ENCODE data around the gene BAZ2B.

BAZ2B gene

DNA sequence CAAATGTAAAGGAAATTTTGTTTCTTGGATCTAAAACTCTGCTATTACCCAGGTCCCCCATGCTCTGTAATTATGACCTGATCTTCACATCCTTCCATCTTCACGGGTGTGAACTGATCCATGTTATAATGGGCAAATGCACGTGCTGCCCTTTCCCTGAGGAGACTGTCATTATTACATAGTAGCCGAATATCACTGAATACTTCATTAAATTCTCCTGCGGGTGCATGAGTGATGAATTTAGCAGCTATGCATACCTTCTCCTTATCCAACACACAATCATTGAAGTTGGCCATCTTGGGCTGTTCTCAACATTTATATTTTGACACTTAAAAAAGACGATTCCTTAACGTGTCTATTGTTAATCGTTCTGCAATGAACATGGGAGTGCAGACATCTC lies 153.4 kb downstream of the BAZ2B start:
- H3K4me2 ChIP-seq = no peak overlapping the region
- H3K27me3 ChIP-seq = no peaks in the 10 kb centered on the region
- H3K9ac ChIP-seq = no peak overlapping the region
- H3K4me1 ChIP-seq = peaks cover 0 to 2% (median 0%) of the 10 kb centered on the region in 10 experiments; a peak in 1 of 20 replicates
- H4K20me1 ChIP-seq = peaks cover 0 to 39% (median 0%) of the 10 kb centered on the region in 11 experiments; a peak in 3 of 22 replicates
- no peak overlapping the region for H3K4me3 ChIP-seq
- no peak for TF ChIP-seq Cebpa-rat (IDR thresholded peaks at IDR 0.05)
- H3K27ac ChIP-seq = no peak overlapping the region
- peaks cover 0 to 3% (median 0%) of the 10 kb centered on the region in 11 experiments; a peak in 2 of 22 replicates for H3K9me3 ChIP-seq (replicated peaks in 1 of 11)
- H3K36me3 ChIP-seq = peaks cover 0 to 75% (median 14%) of the 10 kb centered on the region in 11 experiments; a peak in 16 of 22 replicates

DNA sequence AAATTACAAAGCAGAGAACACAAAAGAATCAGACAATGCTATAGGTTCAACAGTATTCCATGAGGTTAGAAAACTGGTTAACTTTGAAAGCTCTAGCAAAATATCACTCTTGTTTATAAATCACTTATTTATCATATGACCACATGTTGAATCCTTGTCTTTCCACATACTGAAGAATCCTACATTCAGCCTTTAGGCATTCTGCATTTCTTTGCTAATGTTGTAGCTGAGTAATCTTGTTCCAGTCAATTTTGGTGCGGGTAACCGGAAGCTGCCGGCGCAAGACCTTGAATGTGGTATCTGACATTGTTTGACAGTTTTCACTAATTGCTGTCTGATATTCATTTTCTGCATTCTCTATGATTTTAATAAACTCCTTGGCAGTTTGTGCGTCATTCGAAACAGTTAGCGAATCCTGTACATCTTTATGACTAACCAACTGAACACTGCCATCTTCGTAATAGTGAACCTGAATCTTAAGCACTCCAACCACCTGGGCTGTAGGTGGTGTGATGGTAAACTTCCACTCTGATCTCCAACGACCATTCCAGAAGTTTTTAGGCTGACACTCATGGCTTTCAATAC lies 154.1 kb downstream of the BAZ2B start:
- no peak overlapping the region for H3K9ac ChIP-seq
- H3K27ac ChIP-seq = no peak overlapping the region
- no peak overlapping the region for H3K4me3 ChIP-seq
- H3K27me3 ChIP-seq = no peaks in the 10 kb centered on the region
- no peak for TF ChIP-seq Cebpa-rat (IDR thresholded peaks at IDR 0.05)
- H3K36me3 ChIP-seq = peaks cover 0 to 68% (median 11%) of the 10 kb centered on the region in 11 experiments; a peak in 15 of 22 replicates
- H3K4me1 ChIP-seq = peaks cover 0 to 8% (median 0%) of the 10 kb centered on the region in 10 experiments; a peak in 2 of 20 replicates
- H3K9me3 ChIP-seq (replicated peaks in 1 of 11) = no peaks in the 10 kb centered on the region; a peak in 1 of 22 replicates
- peaks cover 0 to 34% (median 0%) of the 10 kb centered on the region in 11 experiments; a peak in 3 of 22 replicates for H4K20me1 ChIP-seq
- no peak overlapping the region for H3K4me2 ChIP-seq

DNA sequence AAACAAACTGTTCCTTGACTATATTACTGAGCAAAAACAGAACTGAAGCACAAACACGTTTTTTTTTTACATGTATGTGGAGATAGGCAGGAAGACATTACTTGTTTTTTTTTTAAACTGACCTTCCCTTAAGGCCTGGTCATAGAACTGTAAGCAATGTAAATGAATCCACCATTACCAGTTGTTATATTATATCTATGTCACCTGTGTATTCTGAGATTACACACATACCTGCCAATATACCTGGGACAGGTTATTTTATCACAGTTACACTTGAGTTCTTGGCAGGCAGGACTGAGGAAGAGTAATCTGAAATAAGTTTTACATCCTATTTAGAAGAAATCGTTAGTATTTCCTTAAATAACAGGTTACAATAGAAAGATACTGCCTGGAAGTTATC lies 155.3 kb downstream of the BAZ2B start:
- H3K36me3 ChIP-seq = peaks cover 0 to 56% (median 10%) of the 10 kb centered on the region in 11 experiments; a peak in 12 of 22 replicates
- H3K9ac ChIP-seq = no peak overlapping the region
- no peaks in the 10 kb centered on the region for H3K9me3 ChIP-seq (replicated peaks in 1 of 11)
- no peak overlapping the region for H3K4me2 ChIP-seq
- no peak overlapping the region for H3K4me3 ChIP-seq
- no peak overlapping the region for H3K27ac ChIP-seq
- H4K20me1 ChIP-seq = peaks cover 0 to 25% (median 0%) of the 10 kb centered on the region in 11 experiments; a peak in 3 of 22 replicates
- peaks cover 0 to 12% (median 0%) of the 10 kb centered on the region in 10 experiments; a peak in 2 of 20 replicates for H3K4me1 ChIP-seq
- H3K27me3 ChIP-seq = no peaks in the 10 kb centered on the region
- no peak for TF ChIP-seq Cebpa-rat (IDR thresholded peaks at IDR 0.05)

DNA sequence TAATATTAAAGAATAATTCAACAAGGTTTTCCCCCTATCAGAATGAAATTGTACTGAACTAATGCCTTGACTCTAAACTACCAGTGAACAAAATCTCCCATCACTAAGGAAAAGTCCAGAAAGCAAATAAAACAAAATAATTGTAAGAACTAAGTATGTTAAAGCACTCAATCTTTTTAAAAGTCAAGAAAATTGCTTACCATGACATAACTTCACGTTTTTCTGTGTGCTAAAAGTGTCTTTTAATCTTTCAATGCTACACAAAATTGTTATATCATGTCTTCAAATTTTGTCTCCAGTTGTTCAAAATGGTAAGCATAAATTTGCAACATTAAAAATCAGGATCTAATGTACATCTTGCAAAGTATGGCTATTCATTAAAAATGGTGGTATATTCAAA lies 156.1 kb downstream of the BAZ2B start:
- no peak for TF ChIP-seq Cebpa-rat (IDR thresholded peaks at IDR 0.05)
- Histone ChIP-seq H3K27me3 (no peaks in the 10 kb centered on the region), H4K20me1 (peaks cover 0 to 25% (median 0%) of the 10 kb centered on the region in 11 experiments; a peak in 3 of 22 replicates), H3K4me2 (no peak overlapping the region), H3K36me3 (peaks cover 0 to 47% (median 4%) of the 10 kb centered on the region in 11 experiments; a peak in 11 of 22 replicates), H3K27ac (no peak overlapping the region), H3K4me3 (no peak overlapping the region), H3K4me1 (peaks cover 0 to 12% (median 0%) of the 10 kb centered on the region in 10 experiments; a peak in 2 of 20 replicates), H3K9ac (no peak overlapping the region), H3K9me3 (replicated peaks in 1 of 11) (no peaks in the 10 kb centered on the region)

DNA sequence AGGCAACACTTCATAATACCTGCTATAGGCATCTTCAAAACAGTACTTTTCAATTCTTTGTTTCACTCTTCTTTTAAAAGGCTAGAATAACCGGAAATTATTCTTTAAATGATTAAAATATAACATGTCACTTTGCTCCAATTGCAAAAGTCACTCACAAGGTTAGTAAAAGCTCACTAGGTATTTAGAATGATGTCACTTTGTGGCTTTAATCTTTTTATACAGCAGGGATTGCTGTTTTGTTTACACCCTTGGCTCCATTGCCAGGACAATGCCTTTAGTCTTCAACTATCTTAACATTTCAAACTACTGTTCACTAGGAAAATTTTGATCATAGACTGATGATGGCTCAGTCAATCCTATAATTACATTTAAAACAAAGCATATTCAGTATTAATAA lies 157.1 kb downstream of the BAZ2B start:
- no peaks in the 10 kb centered on the region for H3K27me3 ChIP-seq
- peaks cover 0 to 12% (median 0%) of the 10 kb centered on the region in 10 experiments; a peak in 2 of 20 replicates for H3K4me1 ChIP-seq
- peaks cover 0 to 25% (median 0%) of the 10 kb centered on the region in 11 experiments; a peak in 3 of 22 replicates for H4K20me1 ChIP-seq
- H3K9ac ChIP-seq = no peak overlapping the region
- TF ChIP-seq Cebpa-rat (IDR thresholded peaks at IDR 0.05) = no peak
- no peak overlapping the region for H3K4me3 ChIP-seq
- no peak overlapping the region for H3K27ac ChIP-seq
- H3K36me3 ChIP-seq = peaks cover 0 to 38% (median 3%) of the 10 kb centered on the region in 11 experiments; a peak in 9 of 22 replicates
- no peak overlapping the region for H3K4me2 ChIP-seq
- H3K9me3 ChIP-seq (replicated peaks in 1 of 11) = no peaks in the 10 kb centered on the region

DNA sequence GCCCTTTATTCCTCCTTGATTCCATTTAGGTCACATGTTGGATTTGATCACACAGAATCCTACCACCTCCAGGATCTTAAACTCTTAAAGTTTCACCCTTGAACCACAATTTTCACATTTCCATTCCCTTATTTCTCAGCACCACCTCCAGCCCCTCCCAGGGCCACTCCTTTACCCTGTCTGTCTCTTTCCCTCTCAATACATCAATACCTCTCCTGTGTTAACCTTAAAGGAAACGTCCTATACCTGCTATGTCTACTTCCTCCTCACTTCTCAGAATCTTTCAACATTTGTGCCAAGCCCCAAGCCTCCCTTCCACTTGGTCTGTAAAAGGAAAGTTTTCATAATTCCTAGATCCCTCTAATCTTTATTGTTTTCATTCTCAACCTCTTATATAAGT lies 158.8 kb downstream of the BAZ2B start:
- Histone ChIP-seq H3K4me3 (no peak overlapping the region), H3K9ac (no peak overlapping the region), H3K27me3 (no peaks in the 10 kb centered on the region), H3K27ac (no peak overlapping the region), H4K20me1 (peaks cover 0 to 18% (median 0%) of the 10 kb centered on the region in 11 experiments; a peak in 3 of 22 replicates), H3K4me1 (peaks cover 0 to 12% (median 0%) of the 10 kb centered on the region in 10 experiments; a peak in 2 of 20 replicates), H3K36me3 (peaks cover 0 to 34% (median 0%) of the 10 kb centered on the region in 11 experiments; a peak in 6 of 22 replicates), H3K4me2 (no peak overlapping the region), H3K9me3 (replicated peaks in 1 of 11) (no peaks in the 10 kb centered on the region)
- TF ChIP-seq Cebpa-rat (IDR thresholded peaks at IDR 0.05) = no peak

DNA sequence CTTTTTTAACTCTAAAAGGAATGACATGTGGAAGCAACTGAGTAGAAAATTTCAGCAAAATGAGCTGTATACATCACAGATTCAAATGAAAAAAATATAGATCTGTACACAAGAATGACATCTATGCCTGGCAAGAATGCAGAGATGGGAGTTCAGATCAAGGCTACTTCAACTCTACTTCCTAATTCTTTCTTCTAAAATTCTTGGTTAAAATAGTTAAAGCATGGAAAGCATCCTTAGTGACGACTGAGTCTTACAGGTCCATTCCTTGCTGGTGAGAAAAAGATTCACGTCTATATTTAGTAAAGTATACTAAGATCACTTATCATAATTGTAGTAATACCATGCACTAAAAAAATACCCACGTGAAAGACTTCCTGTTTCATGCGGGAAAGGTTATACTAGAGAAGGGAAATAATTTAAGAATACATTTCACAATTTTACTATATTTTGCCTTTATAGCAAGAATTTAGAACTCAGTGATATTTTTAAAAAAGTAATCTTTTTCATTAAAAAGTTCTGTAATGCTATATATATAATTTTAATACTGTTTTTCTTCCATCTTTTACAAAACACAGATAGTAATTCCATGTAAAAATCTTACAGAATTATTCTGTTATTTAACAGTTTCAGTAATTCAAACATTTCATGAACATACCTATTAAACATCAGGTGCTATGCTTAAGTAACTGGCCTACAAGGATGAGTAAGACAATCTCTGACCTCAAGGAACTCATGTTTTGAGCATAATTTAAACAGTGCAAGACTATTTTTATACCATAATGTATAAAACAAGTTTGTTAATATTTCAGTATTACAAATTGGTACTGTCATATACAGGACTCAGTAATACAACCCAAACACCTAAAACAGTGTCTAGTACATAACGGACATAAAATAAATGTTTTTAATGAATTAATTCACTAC lies 159.6 kb downstream of the BAZ2B start:
- TF ChIP-seq Cebpa-rat (IDR thresholded peaks at IDR 0.05) = no peak
- Histone ChIP-seq H4K20me1 (peaks cover 0 to 14% (median 0%) of the 10 kb centered on the region in 11 experiments; a peak in 2 of 22 replicates), H3K27ac (no peak overlapping the region), H3K4me2 (no peak overlapping the region), H3K27me3 (no peaks in the 10 kb centered on the region), H3K36me3 (peaks cover 0 to 32% (median 0%) of the 10 kb centered on the region in 11 experiments; a peak in 5 of 22 replicates), H3K9ac (no peak overlapping the region), H3K4me3 (no peak overlapping the region), H3K4me1 (peaks cover 0 to 12% (median 0%) of the 10 kb centered on the region in 10 experiments; a peak in 2 of 20 replicates), H3K9me3 (replicated peaks in 1 of 11) (no peaks in the 10 kb centered on the region)

DNA sequence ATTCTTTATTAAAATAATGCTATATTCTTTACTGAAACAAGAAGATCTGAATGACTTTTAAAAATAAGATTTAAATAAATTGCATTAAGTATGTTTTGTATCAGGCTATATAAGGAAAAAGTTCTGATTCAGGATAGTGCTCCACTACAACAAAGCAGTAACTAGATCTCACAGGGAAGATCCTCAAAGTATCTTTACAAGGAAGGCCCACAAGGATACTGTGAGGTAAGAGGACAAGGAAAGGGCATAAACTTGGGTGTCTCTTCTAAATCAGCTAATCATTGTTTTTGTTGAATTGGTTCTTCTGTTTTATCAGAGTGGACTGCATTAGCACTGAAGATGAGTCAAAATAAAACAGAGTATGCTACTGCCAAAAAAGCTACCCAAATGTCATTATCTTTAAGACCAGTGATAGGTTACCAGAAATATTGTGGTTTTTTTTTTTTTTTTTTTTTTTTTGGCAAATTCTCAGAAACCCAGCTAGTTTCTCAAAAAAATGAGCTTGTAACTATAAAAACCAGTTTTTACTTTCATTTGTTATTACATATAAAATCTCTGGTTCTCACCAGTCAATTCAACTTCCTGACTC lies 160.9 kb downstream of the BAZ2B start:
- peaks cover 0 to 5% (median 0%) of the 10 kb centered on the region in 11 experiments; a peak in 2 of 22 replicates for H4K20me1 ChIP-seq
- no peak overlapping the region for H3K27ac ChIP-seq
- no peaks in the 10 kb centered on the region for H3K9me3 ChIP-seq (replicated peaks in 1 of 11)
- H3K4me3 ChIP-seq = no peak overlapping the region
- peaks cover 0 to 30% (median 0%) of the 10 kb centered on the region in 11 experiments; a peak in 5 of 22 replicates for H3K36me3 ChIP-seq
- H3K27me3 ChIP-seq = no peaks in the 10 kb centered on the region
- H3K9ac ChIP-seq = no peak overlapping the region
- no peak overlapping the region for H3K4me2 ChIP-seq
- peaks cover 0 to 12% (median 0%) of the 10 kb centered on the region in 10 experiments; a peak in 2 of 20 replicates for H3K4me1 ChIP-seq
- no peak for TF ChIP-seq Cebpa-rat (IDR thresholded peaks at IDR 0.05)
